HG02970 (cell line): ENCODE results near the gene NBEA.
"Not testable (repeated sequence)": the region's sequence is repeated elsewhere in the genome, so short reads cannot be mapped to it uniquely, and the experiment has no call there.

Source experiments
- ATAC-seq: cut with Tn5 transposase; IDR thresholded peaks from one replicate; pipeline ENCODE4 v1.9.1; 2021; ENCODE audit warnings: mild to moderate bottlenecking, moderate library complexity, moderate number of reproducible peaks; ENCODE audit not compliant: unreplicated experiment, low FRiP score

The NBEA gene

DNA sequence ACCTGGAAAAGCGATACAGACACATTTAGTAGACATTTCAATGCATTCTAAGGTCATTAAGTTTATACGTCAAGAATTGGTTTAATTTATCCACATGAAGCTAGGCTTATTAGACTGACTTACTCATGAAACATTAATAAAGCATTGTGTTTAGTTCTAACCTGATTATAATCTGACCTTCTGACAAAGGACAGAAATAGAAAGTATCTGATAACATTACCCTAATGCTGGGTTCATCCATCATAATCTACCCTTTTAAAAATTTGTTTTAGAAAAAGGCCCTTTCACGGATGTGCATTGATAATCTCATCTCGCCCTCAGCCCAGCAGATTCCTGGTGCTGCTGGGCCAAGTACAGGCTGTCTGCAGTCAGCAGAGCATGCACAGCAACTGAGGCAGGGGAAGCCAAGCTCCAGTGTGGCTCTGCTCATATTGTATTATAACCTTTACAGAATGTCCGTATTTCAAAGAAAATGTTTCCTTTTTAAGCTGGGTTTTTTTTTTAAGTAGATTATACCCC, 676.6 kb downstream of the NBEA start:
- no peak for ATAC-seq

DNA sequence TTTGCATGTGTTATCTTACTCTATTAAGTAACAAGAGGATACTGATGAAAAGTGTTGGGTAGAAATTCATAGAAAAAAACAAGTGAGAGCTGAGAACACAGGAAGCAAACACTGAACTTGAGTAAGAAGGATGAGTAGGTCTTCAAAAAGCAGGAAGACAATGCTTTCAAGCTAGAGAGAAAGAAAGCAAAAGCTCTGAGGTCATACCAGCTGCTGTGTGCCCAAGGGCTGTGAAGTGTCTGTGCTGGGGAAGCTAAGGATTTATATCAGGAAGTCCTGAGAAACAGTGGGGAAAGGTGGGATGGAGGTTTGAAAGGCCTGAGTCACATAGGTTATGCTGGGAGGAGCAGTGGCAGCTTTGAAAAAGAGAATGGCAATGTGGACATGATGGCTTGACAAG, 679.9 kb downstream of the NBEA start:
- no peak for ATAC-seq

- ATAC-seq: no peak
Observed at GRCh38 chr13:35629026-35629425, 687.0 kb downstream of the NBEA start.

DNA sequence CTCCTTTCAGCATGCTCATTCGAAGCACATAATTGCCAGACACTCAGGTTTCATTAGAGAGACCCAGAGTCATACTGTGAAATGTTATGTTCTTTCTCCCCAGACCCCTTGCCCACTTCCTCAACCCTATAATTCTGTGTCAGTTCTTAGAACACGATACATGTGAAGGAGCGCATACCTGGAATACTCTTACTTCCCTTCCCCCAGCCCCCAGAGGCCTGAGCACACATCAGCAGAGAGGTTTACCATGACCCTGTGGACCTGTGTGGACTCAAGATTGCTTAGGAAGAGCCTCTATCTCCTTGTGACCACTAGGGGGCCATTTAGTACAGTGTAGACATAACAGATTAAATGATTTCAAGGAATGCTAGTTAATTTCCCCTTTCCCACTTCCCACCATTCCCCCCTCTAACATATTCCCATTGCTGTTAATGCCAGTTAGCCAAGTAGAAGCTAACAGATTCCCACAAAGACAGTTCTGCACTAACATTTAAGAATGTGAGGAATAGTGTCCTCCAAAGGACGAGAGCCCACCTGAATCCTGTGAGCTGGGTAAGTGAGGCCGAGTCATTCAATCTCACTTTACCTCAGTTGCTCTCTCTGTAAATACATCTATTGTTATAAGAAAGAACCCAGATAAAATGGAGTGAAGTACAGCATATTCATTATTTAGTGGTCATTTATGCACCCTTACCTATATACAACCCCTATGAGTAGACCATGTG, 688.6 kb downstream of the NBEA start:
- ATAC-seq: no peak

DNA sequence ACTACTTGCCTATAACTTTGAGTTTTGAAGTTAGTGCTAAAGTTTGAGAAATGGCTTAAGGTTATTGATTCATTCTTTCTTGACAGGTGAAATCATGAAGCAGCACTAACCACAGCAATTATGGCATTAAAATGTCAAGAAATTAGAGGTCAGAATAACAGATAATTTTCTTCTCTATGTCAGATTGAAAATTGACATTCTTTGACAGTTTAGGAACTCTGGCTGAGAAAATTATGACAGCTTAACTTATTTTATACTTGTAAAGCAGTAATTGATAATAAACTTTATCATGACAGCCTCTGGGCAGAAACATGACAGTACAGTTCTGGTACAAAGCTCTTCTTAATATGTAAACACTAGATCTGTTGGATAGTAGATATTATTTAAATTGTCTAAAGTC, 689.6 kb downstream of the NBEA start:
- no peak for ATAC-seq

- no peak for ATAC-seq
Observed at GRCh38 chr13:35643625-35644024, 701.6 kb downstream of the NBEA start.

- no peak for ATAC-seq
Observed at GRCh38 chr13:35646056-35646774, 704.1 kb downstream of the NBEA start.

DNA sequence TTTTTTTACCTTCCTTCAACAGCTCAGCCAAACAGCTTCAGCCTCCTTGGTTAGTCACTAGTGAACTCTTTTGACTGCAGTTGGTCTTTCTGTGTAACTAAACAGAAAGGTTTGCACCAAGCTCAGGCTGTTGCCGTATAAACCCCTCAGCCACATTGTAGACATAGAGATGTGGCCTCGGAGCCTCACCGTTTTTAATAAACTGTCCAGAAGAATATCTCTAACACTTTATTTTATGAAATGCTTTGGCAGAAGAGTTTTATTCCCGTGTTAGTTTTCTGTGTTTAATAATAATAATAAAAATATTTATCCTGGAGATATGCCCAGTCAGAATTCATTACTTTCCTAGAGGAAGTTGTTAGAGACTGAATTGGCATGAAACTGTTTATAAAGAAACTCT, 706.1 kb downstream of the NBEA start:
- no peak for ATAC-seq

- ATAC-seq: no peak
Observed at GRCh38 chr13:35649162-35649561, 707.1 kb downstream of the NBEA start.

DNA sequence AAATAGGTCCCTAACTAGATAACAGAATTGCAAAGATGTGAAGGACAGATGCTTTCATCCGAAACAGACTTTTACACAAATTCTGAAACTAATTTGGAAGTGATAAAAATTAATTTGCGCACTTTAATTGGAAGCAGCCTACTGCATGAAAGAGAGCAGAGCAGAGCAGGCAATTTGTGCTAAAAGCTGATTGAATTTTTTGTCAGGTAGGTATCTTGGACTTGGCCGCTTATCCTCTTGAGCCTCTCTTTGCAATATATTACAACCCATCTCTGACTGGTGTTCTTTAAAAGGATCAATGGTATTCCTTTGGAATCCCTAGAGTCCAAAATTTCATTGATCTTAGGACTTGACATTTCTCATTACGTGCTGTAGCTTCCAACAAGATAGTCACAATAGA, 717.7 kb downstream of the NBEA start:
- no peak for ATAC-seq

GRCh38 chr13:35664747-35665146, 722.7 kb downstream of the NBEA start:
- no peak for ATAC-seq

- no peak for ATAC-seq
Observed at GRCh38 chr13:35669321-35669720, 727.3 kb downstream of the NBEA start.

DNA sequence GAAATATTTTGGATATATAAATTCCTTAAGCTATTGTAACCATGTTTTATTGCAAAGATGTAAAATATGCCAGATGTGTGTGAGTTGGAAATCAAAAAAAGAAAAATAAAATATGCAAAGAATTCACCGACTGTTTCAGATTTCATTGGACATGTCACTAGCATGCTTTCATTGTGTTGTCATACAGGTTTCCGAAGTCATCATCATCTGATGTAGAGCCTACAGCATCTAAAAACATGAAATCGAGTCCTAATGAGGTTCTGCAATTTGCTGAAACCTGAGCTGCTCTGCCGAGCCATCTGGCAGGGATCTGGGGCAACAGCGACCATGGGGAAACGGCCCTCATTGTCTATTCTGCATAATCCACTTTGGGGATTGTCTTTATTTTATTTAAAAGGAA, 730.5 kb downstream of the NBEA start:
- ATAC-seq: no peak

- no peak for ATAC-seq
Observed at GRCh38 chr13:35675651-35676050, 733.6 kb downstream of the NBEA start.

GRCh38 chr13:35677863-35678262, 735.8 kb downstream of the NBEA start:
- not testable (repeated sequence) for ATAC-seq

- ATAC-seq: no peak
Observed at GRCh38 chr13:35681685-35682084, 739.6 kb downstream of the NBEA start.

DNA sequence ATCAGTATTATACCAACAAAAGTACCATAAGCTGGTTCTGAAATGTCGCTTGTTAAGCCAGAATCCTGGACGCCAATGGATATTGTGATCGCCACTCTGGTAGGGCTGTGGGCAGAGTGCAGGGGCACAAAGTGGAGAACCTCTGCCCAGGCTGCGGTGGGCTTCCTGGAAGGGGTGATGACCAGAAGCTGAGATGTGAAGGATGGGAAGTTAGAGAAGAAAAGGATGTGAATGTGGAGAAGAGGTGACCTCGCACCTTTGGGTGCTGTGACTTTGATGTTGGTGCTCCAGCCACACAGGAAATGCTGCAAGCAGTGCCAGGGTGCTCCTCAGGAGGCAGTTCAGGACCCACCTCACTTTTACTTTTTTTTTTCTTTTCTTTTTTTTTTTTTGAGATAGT, 742.4 kb downstream of the NBEA start:
- ATAC-seq: no peak

- no peak for ATAC-seq
Observed at GRCh38 chr13:35687336-35687735, 745.3 kb downstream of the NBEA start.

DNA sequence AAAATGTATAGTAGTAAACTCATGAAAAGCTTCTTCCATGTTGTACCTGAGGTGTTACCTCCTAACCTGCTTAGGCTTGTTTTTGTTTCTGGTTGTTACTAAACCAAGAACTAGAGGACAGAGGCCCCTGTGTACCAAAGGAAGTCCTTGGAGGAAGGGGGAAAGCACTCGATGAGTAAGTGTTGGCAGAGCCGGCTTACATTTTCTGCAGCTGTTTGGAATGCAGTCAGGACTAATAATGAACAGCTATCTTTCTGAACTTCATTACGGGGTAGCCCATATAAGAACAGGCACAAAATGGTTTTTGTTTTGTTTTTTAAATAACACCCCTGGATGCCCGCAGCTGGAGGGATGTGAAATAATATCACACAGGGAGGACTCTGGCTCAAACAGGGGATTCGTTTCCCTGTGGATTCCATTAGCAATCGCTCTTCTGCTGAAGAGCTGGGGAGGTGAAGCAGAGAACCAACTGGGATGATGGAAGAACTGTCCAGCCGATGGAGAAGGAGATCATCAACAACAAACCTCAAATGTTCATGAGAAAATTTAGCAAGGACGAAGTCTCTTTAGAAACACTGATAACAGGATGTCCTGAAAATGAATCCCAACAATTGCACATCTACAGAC, 748.6 kb downstream of the NBEA start:
- ATAC-seq: no peak

- no peak for ATAC-seq
Observed at GRCh38 chr13:35693134-35693784, 751.2 kb downstream of the NBEA start.

DNA sequence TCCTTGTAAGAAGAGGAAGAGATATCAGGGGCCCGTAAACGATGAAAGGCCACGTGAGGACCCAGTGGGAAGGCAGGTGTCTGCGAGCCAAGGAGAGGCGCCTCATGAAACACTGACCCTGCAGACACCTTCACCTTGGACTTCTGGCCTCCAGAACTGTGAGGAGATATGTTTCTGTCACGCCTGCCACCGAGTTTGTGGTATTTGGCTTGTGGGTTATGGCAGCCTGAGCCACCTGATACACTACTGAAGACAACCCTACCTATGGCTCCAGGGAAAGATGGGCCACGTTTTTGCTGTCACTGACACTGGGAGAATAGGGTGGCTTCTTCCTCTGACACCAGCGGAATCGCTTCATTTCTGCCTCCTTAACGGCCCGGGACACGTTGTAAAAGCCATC, 752.0 kb downstream of the NBEA start:
- ATAC-seq: no peak
